K562 (cell line): ENCODE results near the gene MPG. TPM values are rescaled to one million over a fixed set of nuclear protein-coding genes. Genes with fewer than 3 reads are reported as not detected.

Experiments
- BCLAF1 ChIP-seq, 2 experiments: fragments of 450-650 bp in 1 of 2; IDR thresholded peaks; 2 replicates each; pipeline ENCODE4 v1.6.1; 2011 to 2017; ENCODE audit warnings: low read depth in 2 of 2, antibody characterized with exemption in 1 of 2, borderline replicate concordance in 1 of 2, low read length in 1 of 2, mild to moderate bottlenecking in 1 of 2, mixed read lengths in 1 of 2; ENCODE audit not compliant: control insufficient read depth in 1 of 2
- CLOCK ChIP-seq: fragments of 250-450 bp; sonication (Bioruptor Pico); IDR thresholded peaks from 2 replicates; pipeline ENCODE4 v1.4.0; 2020; ENCODE audit warnings: mild to moderate bottlenecking, moderate library complexity, borderline replicate concordance
- IRF9 ChIP-seq: fragments of 450-650 bp; IDR thresholded peaks from 2 replicates; pipeline ENCODE4 v1.6.1; 2016; ENCODE audit warnings: missing biosample characterization, missing genetic modification characterization
- MCM3 ChIP-seq: fragments of 450-650 bp; IDR thresholded peaks from 2 replicates; pipeline ENCODE4 v1.6.1; 2016
- MLX ChIP-seq, 2 experiments: fragments of 450-650 bp in 1 of 2; sonication (generic) in 1 of 2; formaldehyde crosslinking; conservative IDR thresholded peaks; 2 replicates each; pipeline versions ENCODE4 v1.4.0 to v1.8.1; 2020 to 2022; ENCODE audit warnings: mild to moderate bottlenecking in 1 of 2, missing genetic modification reagents in 1 of 2
- PHB2 ChIP-seq: fragments of 450-650 bp; IDR thresholded peaks from 2 replicates; pipeline ENCODE4 v1.6.1; 2017; ENCODE audit warnings: low read depth
- PHTF2 ChIP-seq: fragments of 250-450 bp; sonication (Bioruptor Pico); IDR thresholded peaks from 2 replicates; pipeline ENCODE4 v1.5.0; 2021; ENCODE audit warnings: mild to moderate bottlenecking
- RBM17 ChIP-seq: fragments of 200-400 bp; formaldehyde crosslinking; IDR thresholded peaks from 2 replicates; pipeline ENCODE4 v1.6.1; 2017; ENCODE audit warnings: low read depth, mild to moderate bottlenecking, low read length, borderline replicate concordance
- SFPQ ChIP-seq: fragments of 200-400 bp; formaldehyde crosslinking; IDR thresholded peaks from 2 replicates; pipeline ENCODE4 v1.6.1; 2017; ENCODE audit warnings: mild to moderate bottlenecking, low read depth, low read length, moderate library complexity
- TEAD2 ChIP-seq: fragments of 450-650 bp; IDR thresholded peaks from 2 replicates; pipeline ENCODE4 v1.6.1; 2016; ENCODE audit warnings: missing genetic modification characterization, control low read depth, missing compliant biosample characterization
- ZBTB34 ChIP-seq: fragments of 250-450 bp; sonication (Bioruptor Pico); IDR thresholded peaks from 2 replicates; pipeline ENCODE4 v1.8.0; 2021; ENCODE audit warnings: mild to moderate bottlenecking, moderate library complexity
- ZC3H11A ChIP-seq: IDR thresholded peaks from 2 replicates; pipeline ENCODE4 v1.6.1; 2012; ENCODE audit warnings: low read depth, low read length, improper control_type of control experiment
- ZNF143 ChIP-seq: sonication (generic); formaldehyde crosslinking; IDR thresholded peaks from 2 replicates; pipeline ENCODE4 v1.9.0; 2022; ENCODE audit warnings: mild to moderate bottlenecking, missing genetic modification reagents
- ZNF174 ChIP-seq: fragments of 250-450 bp; sonication (Bioruptor Pico); IDR thresholded peaks from 2 replicates; pipeline ENCODE4 v1.4.0; 2020; ENCODE audit warnings: mild to moderate bottlenecking
- ZNF23 ChIP-seq: fragments of 250-450 bp; sonication (Bioruptor Pico); IDR thresholded peaks from 2 replicates; pipeline ENCODE4 v1.4.0; 2020; ENCODE audit warnings: mild to moderate bottlenecking
- polyA plus RNA-seq, 8 experiments: library from polyadenylated mRNA; depleted of rRNA in 4 of 8; stranded (reverse) in 5 of 8; unstranded in 3 of 8; fragments of >200 nt; fragmentation: Nextera tagmentation in 2 of 8; fragmentation: Illumina TruSeq in 1 of 8; extraction: Ambion mirVana in 2 of 8; extraction: Trizol in 1 of 8; gene quantifications; 2 replicates each; pipeline versions ENCODE4 v1.2.1 to v1.2.3, GENCODE V29; 2011 to 2014; ENCODE audit warnings: inconsistent platforms in 1 of 8, missing spikeins in 1 of 8
- total RNA-seq, 7 experiments: library from RNA; depleted of rRNA in 6 of 7; stranded (reverse); fragments of >200 nt in 6 of 7; fragmentation: Illumina TruSeq in 2 of 7; extraction: Trizol in 2 of 7; gene quantifications; 2 replicates each; pipeline versions ENCODE4 v1.2.1 to v1.2.3, GENCODE V29; 2011 to 2021; ENCODE audit warnings: low replicate concordance in 1 of 7

Gene MPG
- total and polyA plus RNA-seq, 9 of the 15 experiments (the other 6 are each of a cell fraction or from before 2014, with no cell fraction given), result 0.42 to 226 (median 36.2) TPM

- TF ChIP-seq PHTF2 (CRISPR knock-in tag) (no peak), BCLAF1 (IDR thresholded peaks at IDR 0.05; ENCODE audit: borderline replicate concordance in 1 of 2, control insufficient read depth in 1 of 2, low read depth in 2 of 2, low read length in 1 of 2) (no peak), MCM3 (no peak), MLX (CRISPR knock-in tag; conservative IDR thresholded peaks at IDR 0.05) (no peak; a peak in 1 of 4 replicates), SFPQ (no peak), RBM17 (no peak), ZNF143 (CRISPR knock-in tag) (no peak; the same call in 1 of the 2 replicates), ZNF174 (CRISPR knock-in tag) (no peak), IRF9 (tag) (no peak), ZBTB34 (CRISPR knock-in tag) (no peak), ZNF23 (CRISPR knock-in tag) (no peak), CLOCK (CRISPR knock-in tag) (no peak), TEAD2 (tag) (no peak), ZC3H11A (no peak), PHB2 (no peak)
Measured at GRCh38 chr16:53346-54236, 24.4 kb upstream of the MPG start, which contains the start of the genes POLR3K and SNRNP25 (continued).
